ENCODE measurements around the gene RECK. TPM values are rescaled to one million over a fixed set of nuclear protein-coding genes. Genes with fewer than 3 reads are reported as not detected.
"Not testable (repeated sequence)": the region's sequence is repeated elsewhere in the genome, so short reads cannot be mapped to it uniquely, and the experiment has no call there.

RECK gene
- total and polyA plus RNA-seq, 3 experiments from 2014 or later, result 3.7 to 15.0 (median 4.3) TPM

DNA sequence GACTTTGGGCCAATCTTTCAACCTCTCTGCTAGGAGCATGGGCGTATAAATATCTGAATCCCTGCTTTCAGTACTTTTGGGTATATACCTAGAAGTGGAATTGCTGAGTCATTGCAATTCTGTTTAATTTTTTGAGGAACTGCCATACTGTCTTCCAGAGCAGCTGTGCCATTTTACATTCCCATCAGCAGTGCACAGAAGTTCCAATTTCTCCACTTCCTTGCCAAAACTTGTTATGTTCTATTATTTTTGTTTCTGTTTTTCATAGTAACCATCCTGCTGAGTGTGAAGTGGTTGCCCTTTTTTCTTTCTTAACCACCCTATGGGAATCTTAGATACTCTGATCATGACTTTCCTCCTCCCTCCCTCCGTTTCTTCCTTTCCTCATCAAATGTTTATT lies 121.4 kb downstream of the RECK start:
- no peaks in the 10 kb centered on the region for H3K36me3 ChIP-seq (ENCODE audit: insufficient read depth, low read length)
- peaks cover 9 to 60% (median 23%) of the 10 kb centered on the region in 3 donors for H3K36me3 Mint-ChIP-seq
- H3K27me3 Mint-ChIP-seq, result peaks cover 0 to 2% of the 10 kb centered on the region in 2 donors
- peaks cover 17 to 26% (median 22%) of the 10 kb centered on the region in 3 donors for H3K4me1 Mint-ChIP-seq
- ChIA-PET POLR2A (no interaction called here), CTCF (interaction anchor here (0.8 to 8.7 kb wide), 3 partner anchors 9 to 56 kb away, joined by 3 to 58 read pairs (median 5); no protein-coding TSS in a partner anchor)
- no peak overlapping the region for H3K27ac ChIP-seq (ENCODE audit: low read depth, low read length)
- no peaks in the 10 kb centered on the region for H3K9me3 ChIP-seq (ENCODE audit: low read length)
- H3K27ac Mint-ChIP-seq, result peak overlapping the region in 3 of 8 donors; percentile 12 to 23 (median 14)
- DNase-seq, result no peak
- H3K27me3 ChIP-seq (ENCODE audit: insufficient read depth, low read length, poor library complexity, severe bottlenecking), result no peaks in the 10 kb centered on the region
- no peak overlapping the region for H3K4me3 ChIP-seq (ENCODE audit: low read length)
- peaks cover 10% of the 10 kb centered on the region for H3K4me1 ChIP-seq (ENCODE audit: insufficient read depth, low read length)
- H3K4me3 Mint-ChIP-seq, result no peak overlapping the region
- no peaks in the 10 kb centered on the region for H3K9me3 Mint-ChIP-seq

DNA sequence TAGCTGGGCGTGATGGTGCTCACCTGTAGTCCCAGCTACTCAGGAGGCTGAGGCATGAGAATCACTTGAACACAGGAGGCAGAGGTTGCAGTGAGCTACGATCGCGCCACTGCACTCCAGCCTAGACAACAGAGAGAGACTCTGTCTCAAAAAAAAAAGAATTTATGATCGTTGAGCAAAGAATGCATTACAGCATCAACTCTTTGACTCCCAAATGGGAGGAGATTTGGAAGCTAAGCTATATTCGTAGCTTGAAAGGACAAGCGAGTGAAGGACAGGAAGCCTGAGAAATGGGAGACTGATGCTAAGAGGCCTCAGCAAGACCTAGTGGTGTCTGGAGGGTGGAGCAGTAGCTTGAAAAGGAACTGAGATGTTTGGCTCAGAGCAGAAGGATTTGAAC lies 122.2 kb downstream of the RECK start:
- ChIA-PET POLR2A (interaction anchor here (0.6 kb wide), 1 partner anchor 43 kb away, joined by 9 read pairs; no protein-coding TSS in a partner anchor), CTCF (interaction anchor here (2.1 to 8.7 kb wide), 2 partner anchors 8 to 56 kb away, joined by 9 to 58 read pairs; no protein-coding TSS in a partner anchor)
- no peaks in the 10 kb centered on the region for H3K9me3 ChIP-seq (ENCODE audit: low read length)
- no peaks in the 10 kb centered on the region for H3K27me3 ChIP-seq (ENCODE audit: insufficient read depth, low read length, poor library complexity, severe bottlenecking)
- H3K27ac ChIP-seq (ENCODE audit: low read depth, low read length), result no peak overlapping the region
- H3K4me1 Mint-ChIP-seq, result peaks cover 10 to 20% (median 15%) of the 10 kb centered on the region in 3 donors
- no peak for DNase-seq
- H3K27me3 Mint-ChIP-seq, result peaks cover 0 to 2% of the 10 kb centered on the region in 2 donors
- H3K27ac Mint-ChIP-seq, result peak overlapping the region in 4 of 8 donors; percentile 12 to 95 (median 50)
- H3K4me3 ChIP-seq (ENCODE audit: low read length), result no peak overlapping the region
- H3K4me1 ChIP-seq (ENCODE audit: insufficient read depth, low read length), result peaks cover 7% of the 10 kb centered on the region
- H3K36me3 Mint-ChIP-seq, result peaks cover 9 to 57% (median 23%) of the 10 kb centered on the region in 3 donors
- H3K36me3 ChIP-seq (ENCODE audit: insufficient read depth, low read length), result no peaks in the 10 kb centered on the region
- H3K4me3 Mint-ChIP-seq, result no peak overlapping the region
- no peaks in the 10 kb centered on the region for H3K9me3 Mint-ChIP-seq

GRCh38 chr9:36159509-36159908 lies 122.8 kb downstream of the RECK start:
- Mint-ChIP-seq H3K27ac (peak overlapping the region in 1 of 8 donors; percentile 53), H3K4me1 (peaks cover 5 to 16% (median 9%) of the 10 kb centered on the region in 3 donors), H3K36me3 (peaks cover 9 to 51% (median 20%) of the 10 kb centered on the region in 3 donors)
- H3K4me3 Mint-ChIP-seq; H3K27me3 ChIP-seq (ENCODE audit: insufficient read depth, low read length, poor library complexity, severe bottlenecking); H3K9me3 Mint-ChIP-seq; H3K36me3 ChIP-seq (ENCODE audit: insufficient read depth, low read length); DNase-seq; H3K27me3 Mint-ChIP-seq; H3K4me3 ChIP-seq (ENCODE audit: low read length); H3K27ac ChIP-seq (ENCODE audit: low read depth, low read length); H3K4me1 ChIP-seq (ENCODE audit: insufficient read depth, low read length); H3K9me3 ChIP-seq (ENCODE audit: low read length): not testable (repeated sequence)
- CTCF ChIA-PET, result interaction anchor here (2.1 kb wide), 1 partner anchor 56 kb away, joined by 9 read pairs; no protein-coding TSS in a partner anchor
- POLR2A ChIA-PET, result interaction anchor here (0.6 kb wide), 1 partner anchor 44 kb away, joined by 9 read pairs; no protein-coding TSS in a partner anchor

DNA sequence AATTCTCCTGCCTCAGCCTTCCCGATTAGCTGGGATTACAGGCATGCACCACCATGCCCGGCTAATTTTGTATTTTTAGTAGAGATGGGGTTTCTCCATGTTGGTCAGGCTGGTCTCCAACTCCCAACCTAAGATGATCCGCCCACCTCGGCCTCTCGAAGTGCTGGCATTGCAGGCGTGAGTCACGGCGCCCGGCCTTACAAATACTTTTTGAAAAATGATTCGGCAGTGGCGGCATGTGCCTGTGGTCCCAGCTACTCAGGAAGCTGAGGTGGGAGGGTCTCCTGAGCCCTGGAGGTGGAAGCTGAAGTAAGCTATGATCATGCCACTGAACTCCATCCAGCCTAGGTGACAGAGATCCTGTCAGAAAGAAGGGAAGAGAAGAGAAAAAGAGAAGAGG lies 123.4 kb downstream of the RECK start:
- POLR2A ChIA-PET; H3K4me3 ChIP-seq (ENCODE audit: low read length); H3K27ac ChIP-seq (ENCODE audit: low read depth, low read length); H3K27me3 ChIP-seq (ENCODE audit: insufficient read depth, low read length, poor library complexity, severe bottlenecking); H3K4me3 Mint-ChIP-seq; DNase-seq; H3K4me1 ChIP-seq (ENCODE audit: insufficient read depth, low read length); H3K36me3 ChIP-seq (ENCODE audit: insufficient read depth, low read length); H3K9me3 ChIP-seq (ENCODE audit: low read length); H3K27me3 Mint-ChIP-seq; H3K9me3 Mint-ChIP-seq: not testable (repeated sequence)
- CTCF ChIA-PET, result interaction anchor here (0.7 to 2.1 kb wide), 2 partner anchors 11 to 57 kb away, joined by 3 to 9 read pairs; no protein-coding TSS in a partner anchor
- H3K4me1 Mint-ChIP-seq, result peaks cover 7 to 16% (median 9%) of the 10 kb centered on the region in 3 donors
- peak overlapping the region in 4 of 8 donors; percentile 14 to 81 (median 44) for H3K27ac Mint-ChIP-seq
- H3K36me3 Mint-ChIP-seq, result peaks cover 9 to 46% (median 20%) of the 10 kb centered on the region in 3 donors

DNA sequence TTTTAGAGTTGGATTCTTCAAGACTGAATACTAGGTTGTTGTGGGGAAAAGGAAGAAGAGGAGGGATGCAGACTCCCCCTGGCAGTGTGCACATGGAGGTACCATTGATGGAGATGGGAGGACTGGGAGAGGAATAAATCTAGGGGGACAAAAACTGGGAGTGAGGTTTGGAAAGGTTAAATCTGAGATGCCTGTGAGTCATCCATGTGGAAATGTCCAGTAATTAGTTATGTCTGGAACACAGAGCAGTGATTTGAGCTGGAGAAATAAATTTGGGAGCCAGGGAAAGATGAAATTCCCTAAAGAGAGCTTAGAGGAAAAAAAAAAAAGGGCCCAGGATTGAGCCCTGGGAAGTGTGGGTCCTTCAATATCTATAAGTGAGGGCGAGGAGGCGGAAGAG lies 124.5 kb downstream of the RECK start:
- Histone ChIP-seq H3K27ac (ENCODE audit: low read depth, low read length) (no peak overlapping the region), H3K27me3 (ENCODE audit: insufficient read depth, low read length, poor library complexity, severe bottlenecking) (no peaks in the 10 kb centered on the region), H3K4me1 (ENCODE audit: insufficient read depth, low read length) (no peaks in the 10 kb centered on the region), H3K4me3 (ENCODE audit: low read length) (no peak overlapping the region), H3K9me3 (ENCODE audit: low read length) (no peaks in the 10 kb centered on the region), H3K36me3 (ENCODE audit: insufficient read depth, low read length) (no peaks in the 10 kb centered on the region)
- ChIA-PET POLR2A (no interaction called here), CTCF (interaction anchor here (1.0 to 1.3 kb wide), 2 partner anchors 10 to 58 kb away, joined by 3 to 4 read pairs; no protein-coding TSS in a partner anchor)
- Mint-ChIP-seq H3K27me3 (peaks cover 0 to 2% of the 10 kb centered on the region in 2 donors), H3K9me3 (no peaks in the 10 kb centered on the region), H3K36me3 (peaks cover 9 to 46% (median 20%) of the 10 kb centered on the region in 3 donors), H3K27ac (peak overlapping the region in 7 of 8 donors; percentile 14 to 92 (median 80)), H3K4me1 (peaks cover 11 to 19% (median 14%) of the 10 kb centered on the region in 3 donors), H3K4me3 (no peak overlapping the region)
- DNase-seq, result no peak

DNA sequence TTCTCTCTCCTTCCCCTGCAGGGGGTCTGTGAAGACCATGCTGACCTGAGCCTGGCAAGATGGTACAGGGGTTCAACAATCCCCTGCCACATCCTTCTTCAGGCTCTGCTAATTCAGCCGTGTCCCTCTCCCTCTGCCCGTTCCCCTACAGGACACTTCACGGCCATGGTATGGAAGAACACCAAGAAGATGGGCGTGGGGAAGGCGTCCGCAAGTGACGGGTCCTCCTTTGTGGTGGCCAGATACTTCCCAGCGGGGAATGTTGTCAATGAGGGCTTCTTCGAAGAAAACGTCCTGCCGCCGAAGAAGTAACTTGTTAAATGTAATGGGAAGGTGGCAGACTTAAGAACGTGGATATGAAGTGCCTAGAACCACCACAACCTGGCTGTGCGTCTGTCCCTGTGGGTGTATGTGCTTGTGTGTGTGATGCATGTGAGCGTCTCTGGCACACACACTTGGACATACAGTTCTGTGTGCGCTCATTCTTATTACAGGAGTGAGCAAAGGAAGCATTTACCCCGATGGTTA lies 125.6 kb downstream of the RECK start:
- peaks cover 0 to 3% of the 10 kb centered on the region in 2 donors for H3K27me3 Mint-ChIP-seq
- H3K36me3 Mint-ChIP-seq, result peaks cover 4 to 42% (median 17%) of the 10 kb centered on the region in 3 donors
- H3K9me3 Mint-ChIP-seq, result no peaks in the 10 kb centered on the region
- H3K27ac Mint-ChIP-seq, result peak overlapping the region in 5 of 8 donors; percentile 17 to 83 (median 42)
- Histone ChIP-seq H3K9me3 (ENCODE audit: low read length) (no peaks in the 10 kb centered on the region), H3K4me3 (ENCODE audit: low read length) (no peak overlapping the region), H3K27me3 (ENCODE audit: insufficient read depth, low read length, poor library complexity, severe bottlenecking) (no peaks in the 10 kb centered on the region), H3K36me3 (ENCODE audit: insufficient read depth, low read length) (no peaks in the 10 kb centered on the region), H3K4me1 (ENCODE audit: insufficient read depth, low read length) (no peaks in the 10 kb centered on the region), H3K27ac (ENCODE audit: low read depth, low read length) (no peak overlapping the region)
- H3K4me3 Mint-ChIP-seq, result no peak overlapping the region
- DNase-seq, result peak in 1 of 5 donors; percentile 9
- H3K4me1 Mint-ChIP-seq, result peaks cover 11 to 24% (median 21%) of the 10 kb centered on the region in 3 donors
- ChIA-PET POLR2A (no interaction called here), CTCF (interaction anchor here (1.3 to 14.4 kb wide), 3 partner anchors 28 to 60 kb away, joined by 4 to 278 read pairs (median 6); partner anchors contain the start of gene CLTA)

GRCh38 chr9:36163049-36163785 lies 126.5 kb downstream of the RECK start:
- CTCF ChIA-PET, result interaction anchor here (0.7 to 14.4 kb wide), 6 partner anchors 14 to 61 kb away, joined by 3 to 278 read pairs (median 6); partner anchors contain the start of genes CLTA and GLIPR2
- no peak overlapping the region for H3K4me3 Mint-ChIP-seq
- peaks cover 0 to 5% of the 10 kb centered on the region in 2 donors for H3K27me3 Mint-ChIP-seq
- peaks cover 3 to 39% (median 16%) of the 10 kb centered on the region in 3 donors for H3K36me3 Mint-ChIP-seq
- H3K4me1 ChIP-seq (ENCODE audit: insufficient read depth, low read length), result no peaks in the 10 kb centered on the region
- POLR2A ChIA-PET, result interaction anchor here (0.6 to 1.1 kb wide), 2 partner anchors 26 to 60 kb away, joined by 3 read pairs; no protein-coding TSS in a partner anchor
- H3K4me1 Mint-ChIP-seq, result peaks cover 9 to 21% (median 21%) of the 10 kb centered on the region in 3 donors
- no peaks in the 10 kb centered on the region for H3K9me3 Mint-ChIP-seq
- no peak overlapping the region for H3K4me3 ChIP-seq (ENCODE audit: low read length)
- peak overlapping the region in 4 of 8 donors; percentile 43 to 64 (median 56) for H3K27ac Mint-ChIP-seq
- no peak overlapping the region for H3K27ac ChIP-seq (ENCODE audit: low read depth, low read length)
- H3K9me3 ChIP-seq (ENCODE audit: low read length), result no peaks in the 10 kb centered on the region
- no peaks in the 10 kb centered on the region for H3K27me3 ChIP-seq (ENCODE audit: insufficient read depth, low read length, poor library complexity, severe bottlenecking)
- H3K36me3 ChIP-seq (ENCODE audit: insufficient read depth, low read length), result no peaks in the 10 kb centered on the region
- peak in 1 of 5 donors; percentile 39 for DNase-seq

Measured in CD8-positive, alpha-beta memory T cell (primary cell).